Right renal pelvis (tissue), 4 donors: Measurements from ENCODE around the gene DYDC2. TPM values are rescaled to one million over a fixed set of nuclear protein-coding genes. Genes with fewer than 3 reads are reported as not detected.
"Not testable (repeated sequence)": the region's sequence is repeated elsewhere in the genome, so short reads cannot be mapped to it uniquely, and the experiment has no call there.

Experiments used
- DNase-seq, 4 donors: peaks; one replicate each; pipeline ENCODE4 v3.0.0-alpha.2; 2013; ENCODE audit warnings: low read depth in 4 of 4, low spot score in 3 of 4, missing footprints in 1 of 4
- polyA plus RNA-seq, 4 donors: library from polyadenylated mRNA; unstranded; fragments of 120-200 nt; gene quantifications; one replicate each; pipeline ENCODE4 v1.2.1, GENCODE V29; 2013; ENCODE audit not compliant: insufficient read length in 4 of 4

The DYDC2 gene
- 1 to 10 TPM; 1.5 to 2.4 (median 1.9) TPM for polyA plus RNA-seq

- DNase-seq: peak; percentile 44 to 69 (median 58)
These were observed at the start of gene DYDC2, which contains the start of gene DYDC1 for GRCh38 chr10:80356563-80356988. Gene DYDC2, plus strand, starts transcription at chr10:80356781. Its CDS starts 5,663 bp downstream, at chr10:80362444. Gene DYDC1, minus strand, starts transcription at chr10:80356755. Its CDS starts 4,154 bp downstream, at chr10:80352601.

GRCh38 chr10:80313523-80313922 lies 43.1 kb upstream of the DYDC2 start:
- no peak for DNase-seq

- DNase-seq: no peak
These were observed 41.2 kb upstream of the DYDC2 start for GRCh38 chr10:80315391-80315790.

- DNase-seq: no peak
These were observed 37.8 kb upstream of the DYDC2 start for GRCh38 chr10:80318742-80319141.

- DNase-seq: no peak
These were observed 37.3 kb upstream of the DYDC2 start for GRCh38 chr10:80319318-80319717.

GRCh38 chr10:80319725-80320290 lies 36.8 kb upstream of the DYDC2 start:
- DNase-seq: no peak

- DNase-seq: no peak
These were observed 36.2 kb upstream of the DYDC2 start for GRCh38 chr10:80320377-80320776.

- no peak for DNase-seq
These were observed 35.4 kb upstream of the DYDC2 start for GRCh38 chr10:80321183-80321582.

- no peak for DNase-seq
These were observed 34.4 kb upstream of the DYDC2 start for GRCh38 chr10:80322158-80322557.

- no peak for DNase-seq
These were observed 33.9 kb upstream of the DYDC2 start for GRCh38 chr10:80322711-80323110.

GRCh38 chr10:80323311-80323710 lies 33.3 kb upstream of the DYDC2 start:
- DNase-seq: no peak

- no peak for DNase-seq
These were observed 32.5 kb upstream of the DYDC2 start for GRCh38 chr10:80324086-80324485.

GRCh38 chr10:80324891-80325364 lies 31.7 kb upstream of the DYDC2 start:
- no peak for DNase-seq

GRCh38 chr10:80333983-80334382 lies 22.6 kb upstream of the DYDC2 start:
- no peak for DNase-seq

GRCh38 chr10:80344276-80344675 lies 12.3 kb upstream of the DYDC2 start:
- DNase-seq: no peak

GRCh38 chr10:80344912-80345311 lies 11.7 kb upstream of the DYDC2 start:
- DNase-seq: no peak

- no peak for DNase-seq
These were observed 6.3 kb upstream of the DYDC2 start for GRCh38 chr10:80350251-80350650.

- DNase-seq: no peak
These were observed 5.4 kb upstream of the DYDC2 start for GRCh38 chr10:80351220-80351619.

GRCh38 chr10:80356989-80357850 lies 639 bp downstream of the DYDC2 start:
- DNase-seq: peak; percentile 14 to 42 (median 32)

- DNase-seq: no peak
These were observed 1.2 kb downstream of the DYDC2 start for GRCh38 chr10:80357851-80358125.

- DNase-seq: not testable (repeated sequence)
These were observed 2.3 kb downstream of the DYDC2 start for GRCh38 chr10:80358925-80359324.

GRCh38 chr10:80359644-80360043 lies 3.1 kb downstream of the DYDC2 start:
- DNase-seq: no peak
